BLaER1 treated with 17β-estradiol and CSF1 and Interleukin-3, amounts not matched to agents 10 nM and 100 nM (cell line): ENCODE results near the gene PAK2.

Source experiments
- H3K27ac ChIP-seq, 11 experiments: shearing (Covaris generic); formaldehyde crosslinking; 2 replicates each; pipeline ENCODE4 v1.8.1; 2022
- H3K27me3 ChIP-seq, 11 experiments: shearing (Covaris generic); formaldehyde crosslinking; 2 replicates each; pipeline ENCODE4 v1.8.1; 2022
- H3K36me3 ChIP-seq, 11 experiments: shearing (Covaris generic); formaldehyde crosslinking; 2 replicates each; pipeline ENCODE4 v1.8.1; 2022
- H3K4me1 ChIP-seq, 10 experiments: shearing (Covaris generic); formaldehyde crosslinking; 2 replicates each; pipeline ENCODE4 v1.8.1; 2022
- H3K4me2 ChIP-seq, 11 experiments: shearing (Covaris generic); formaldehyde crosslinking; 2 replicates each; pipeline ENCODE4 v1.8.1; 2022
- H3K4me3 ChIP-seq, 10 experiments: shearing (Covaris generic); formaldehyde crosslinking; 2 replicates each; pipeline ENCODE4 v1.8.1; 2022
- H3K9ac ChIP-seq, 11 experiments: shearing (Covaris generic); formaldehyde crosslinking; 2 replicates each; pipeline ENCODE4 v1.8.1; 2022
- H3K9me3 ChIP-seq, 11 experiments: shearing (Covaris generic); formaldehyde crosslinking; replicated peaks in 1 of 11; 2 replicates each; pipeline ENCODE4 v1.8.1; 2022
- H4K20me1 ChIP-seq, 11 experiments: shearing (Covaris generic); formaldehyde crosslinking; 2 replicates each; pipeline ENCODE4 v1.8.1; 2022
- Cebpa-rat ChIP-seq, 11 experiments: shearing (Covaris generic); IDR thresholded peaks; 2 replicates each; pipeline ENCODE4 v1.8.1; 2022

PAK2 gene

DNA sequence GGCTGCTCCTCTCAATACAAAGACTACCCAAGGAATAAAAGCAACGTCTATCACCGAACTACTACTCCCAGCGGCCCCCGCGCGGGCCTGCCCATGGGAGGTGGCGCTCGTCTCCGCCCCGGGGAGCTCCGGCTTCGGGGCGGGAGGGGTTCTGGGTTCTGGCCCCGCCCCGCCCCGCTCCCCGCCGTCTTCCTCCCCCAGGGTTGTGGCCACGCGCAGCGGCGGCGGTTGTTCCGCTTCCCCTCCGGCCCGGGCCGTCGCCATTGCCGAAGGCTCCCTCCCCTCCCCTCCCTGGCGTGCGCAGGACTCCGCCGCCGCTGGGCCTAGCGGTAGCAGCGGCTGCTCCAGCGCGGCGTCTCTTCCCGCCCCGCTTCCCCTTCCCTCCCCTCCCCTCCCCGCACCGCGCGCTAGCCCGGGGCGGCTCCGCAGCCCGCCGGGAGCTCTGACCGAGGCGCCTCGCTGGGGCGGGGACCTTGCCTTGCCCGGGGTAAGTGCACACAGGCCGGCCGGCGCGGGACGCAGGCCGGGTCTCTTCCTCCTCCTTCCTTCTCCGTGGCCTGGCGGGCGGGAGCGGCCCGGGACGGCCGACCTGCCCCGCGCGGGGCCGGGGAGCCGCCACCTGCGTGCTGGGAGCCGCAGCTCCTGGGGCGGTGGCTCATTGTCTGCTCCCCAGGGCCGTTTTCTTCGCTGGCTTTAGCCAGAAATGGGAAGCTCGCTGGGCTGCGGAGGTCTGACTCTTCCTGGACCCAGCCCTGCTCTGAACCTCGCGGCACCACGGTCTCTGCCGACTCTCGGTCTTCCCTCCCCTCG lies at the start of gene PAK2:
Gene PAK2, plus strand, starts transcription at position 187 of the 810 bp plus-strand sequence. CDS start 42,790 bp downstream, outside the sequence.
- Histone ChIP-seq H3K9ac (peak within 1 kb of the TSS; percentile 96 to 100 (median 99)), H3K4me1 (peaks cover 9 to 42% (median 23%) of the 10 kb centered on the region in 10 experiments), H3K36me3 (peaks cover 7 to 49% (median 37%) of the 10 kb centered on the region in 11 experiments), H3K27ac (peak within 1 kb of the TSS; percentile 95 to 99 (median 98)), H3K4me3 (peak within 1 kb of the TSS; percentile 76 to 99 (median 94)), H3K27me3 (no peaks in the 10 kb centered on the region), H4K20me1 (peaks cover 28 to 49% (median 44%) of the 10 kb centered on the region in 11 experiments), H3K9me3 (peaks cover 0 to 18% (median 8%) of the 10 kb centered on the region in 11 experiments; a peak in 13 of 22 replicates), H3K4me2 (peak within 1 kb of the TSS; percentile 72 to 98 (median 89))
- no peak for TF ChIP-seq Cebpa-rat (IDR thresholded peaks at IDR 0.05)

DNA sequence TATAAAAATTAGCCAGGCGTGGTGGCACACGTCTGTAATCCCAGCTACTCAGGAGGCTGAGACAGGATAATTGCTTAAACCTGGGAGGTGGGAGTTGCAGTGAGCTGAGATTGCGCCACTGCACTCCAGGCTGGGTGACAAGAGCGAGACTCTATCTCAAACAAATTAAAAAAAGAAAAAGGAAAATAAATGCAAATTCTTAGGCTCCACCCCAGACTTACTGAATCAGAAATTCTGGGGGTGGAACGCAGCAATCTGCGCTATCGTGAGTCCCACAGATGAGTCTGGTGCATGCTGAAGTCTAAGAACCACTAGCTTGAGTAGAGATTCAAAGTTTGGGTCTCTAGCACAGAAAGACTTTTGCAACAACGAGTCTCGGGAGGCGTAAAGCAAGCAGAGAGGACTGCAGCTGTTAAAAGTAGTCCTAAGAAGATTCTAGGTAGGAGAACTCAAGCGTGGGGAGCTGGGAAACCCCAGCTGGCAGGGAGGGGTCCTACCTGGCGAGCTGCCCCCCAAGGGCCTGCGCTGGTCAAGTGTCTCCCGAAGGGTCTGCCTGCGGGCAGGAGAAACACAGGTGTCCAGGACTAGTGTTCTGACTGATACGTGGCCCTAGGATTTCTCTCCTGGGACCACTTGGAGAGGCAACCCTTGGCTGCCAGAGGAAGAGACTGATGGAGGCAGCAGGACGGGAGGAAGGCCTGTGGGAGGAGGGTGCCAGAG lies 49.6 kb upstream of the PAK2 start:
- Histone ChIP-seq H4K20me1 (no peaks in the 10 kb centered on the region), H3K9me3 (peaks cover 0 to 31% (median 0%) of the 10 kb centered on the region in 11 experiments; a peak in 3 of 22 replicates), H3K4me1 (peaks cover 56 to 96% (median 91%) of the 10 kb centered on the region in 10 experiments), H3K4me2 (peak overlapping the region; percentile 42 to 90 (median 74)), H3K27ac (peak overlapping the region; percentile 85 to 97 (median 93)), H3K36me3 (peaks cover 0 to 3% (median 0%) of the 10 kb centered on the region in 11 experiments; a peak in 1 of 22 replicates), H3K9ac (peak overlapping the region in 10 of 11 experiments; percentile 14 to 80 (median 50); a peak in 15 of 22 replicates), H3K27me3 (no peaks in the 10 kb centered on the region), H3K4me3 (peak overlapping the region in 5 of 10 experiments; percentile 5 to 43 (median 33); a peak in 7 of 20 replicates)
- TF ChIP-seq Cebpa-rat (IDR thresholded peaks at IDR 0.05), result peak in 2 of 11 experiments; percentile 23 to 43; a peak in 1 of 22 replicates

DNA sequence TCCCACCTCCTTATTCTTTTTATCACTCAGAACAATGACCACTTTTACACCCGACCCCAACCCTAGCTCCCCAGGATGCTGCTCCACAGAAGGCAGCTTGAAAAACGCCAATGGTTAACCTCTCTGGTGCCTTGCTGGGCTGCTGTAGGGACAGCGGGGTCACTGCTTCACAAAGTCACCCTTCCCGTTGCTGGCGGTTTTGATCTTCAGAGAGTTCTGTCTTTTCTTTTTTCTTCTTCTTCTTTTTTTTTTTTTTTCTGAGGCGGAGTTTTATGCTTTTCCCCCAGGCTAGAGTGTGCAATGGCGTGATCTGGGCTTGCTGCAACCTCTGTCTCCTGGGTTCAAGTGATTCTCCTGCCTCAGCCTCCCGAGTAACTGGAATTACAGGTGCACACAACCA lies 48.3 kb upstream of the PAK2 start:
- Histone ChIP-seq H3K4me3 (peak overlapping the region in 1 of 10 experiments; percentile 41; a peak in 1 of 20 replicates), H3K9me3 (peaks cover 0 to 31% (median 0%) of the 10 kb centered on the region in 11 experiments; a peak in 5 of 22 replicates), H4K20me1 (no peaks in the 10 kb centered on the region), H3K9ac (0 out of 22 replicates have a peak overlapping the region, but pooled peaks of 1 of the 11 experiments have one; percentile 73), H3K4me2 (peak overlapping the region in 6 of 11 experiments; percentile 67 to 89 (median 80); a peak in 12 of 22 replicates), H3K36me3 (peaks cover 0 to 3% (median 0%) of the 10 kb centered on the region in 11 experiments; a peak in 1 of 22 replicates), H3K27ac (peak overlapping the region in 8 of 11 experiments; percentile 91 to 97 (median 93); a peak in 13 of 22 replicates), H3K4me1 (peaks cover 43 to 87% (median 78%) of the 10 kb centered on the region in 10 experiments), H3K27me3 (no peaks in the 10 kb centered on the region)
- TF ChIP-seq Cebpa-rat (IDR thresholded peaks at IDR 0.05), result no peak

DNA sequence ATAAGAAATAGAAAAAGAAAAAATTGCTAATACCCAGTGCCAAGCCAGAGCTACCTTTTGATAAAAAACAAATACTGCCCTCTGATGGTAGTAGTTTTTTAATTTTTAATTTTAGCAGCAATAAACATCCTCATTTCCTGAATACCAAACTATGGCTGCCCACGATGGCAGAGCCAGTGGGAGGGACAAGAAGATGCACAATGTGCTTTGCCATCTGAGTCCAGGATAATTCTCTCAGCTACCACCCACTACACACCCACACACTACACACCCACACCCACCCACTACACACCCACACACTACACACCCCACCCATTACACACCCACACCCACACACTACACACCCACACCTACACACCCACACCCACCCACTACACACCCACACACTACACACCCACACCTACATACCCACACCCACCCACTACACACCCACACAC lies 45.4 kb upstream of the PAK2 start:
- H3K27ac ChIP-seq, result peak overlapping the region in 7 of 11 experiments; percentile 11 to 67 (median 57); a peak in 12 of 22 replicates
- no peaks in the 10 kb centered on the region for H4K20me1 ChIP-seq
- H3K4me1 ChIP-seq, result peaks cover 20 to 59% (median 53%) of the 10 kb centered on the region in 10 experiments
- peaks cover 0 to 31% (median 8%) of the 10 kb centered on the region in 11 experiments; a peak in 7 of 22 replicates for H3K9me3 ChIP-seq
- H3K27me3 ChIP-seq, result no peaks in the 10 kb centered on the region
- H3K36me3 ChIP-seq, result peaks cover 0 to 3% (median 0%) of the 10 kb centered on the region in 11 experiments; a peak in 2 of 22 replicates
- H3K4me2 ChIP-seq, result peak overlapping the region in 7 of 11 experiments; percentile 20 to 89 (median 67); a peak in 11 of 22 replicates
- no peak overlapping the region for H3K4me3 ChIP-seq
- TF ChIP-seq Cebpa-rat (IDR thresholded peaks at IDR 0.05), result no peak
- peak overlapping the region in 1 of 11 experiments; percentile 7; a peak in 2 of 22 replicates for H3K9ac ChIP-seq

DNA sequence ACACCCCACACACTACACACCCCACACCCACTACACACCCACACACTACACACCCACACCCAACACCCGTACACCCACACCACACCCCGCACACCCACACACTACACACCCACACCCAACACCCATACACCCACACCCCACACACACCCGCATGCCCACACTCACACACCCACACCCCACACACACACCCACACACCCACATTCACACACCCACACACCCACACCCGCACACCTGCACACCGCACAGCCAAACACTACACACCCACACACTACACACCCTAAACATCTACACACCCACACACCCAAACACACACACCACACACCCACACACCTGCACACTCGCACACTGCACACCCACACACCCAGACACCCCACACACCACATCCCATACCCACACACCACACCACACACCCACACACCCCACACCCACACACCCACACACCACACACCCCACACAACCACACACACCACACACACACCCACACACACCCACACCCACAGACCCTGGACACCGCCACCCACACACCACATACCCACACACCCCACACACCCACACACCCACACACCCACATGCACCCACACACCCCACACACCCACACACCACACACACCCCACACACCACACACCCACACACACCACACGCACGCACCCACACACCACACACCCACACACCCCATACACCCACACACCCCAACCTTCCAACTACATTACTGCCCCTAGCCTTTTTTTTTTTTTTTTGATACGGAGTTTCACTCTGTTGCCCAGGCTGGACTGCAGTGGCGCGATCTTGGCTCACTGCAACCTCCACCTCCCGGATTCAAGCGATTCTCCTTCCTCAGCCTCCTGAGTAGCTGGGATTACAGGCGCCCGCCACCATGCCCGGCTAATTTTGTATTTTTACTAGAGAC lies 44.5 kb upstream of the PAK2 start:
- no peaks in the 10 kb centered on the region for H3K27me3 ChIP-seq
- H4K20me1 ChIP-seq, result no peaks in the 10 kb centered on the region
- no peak overlapping the region for H3K9ac ChIP-seq
- peaks cover 11 to 50% (median 43%) of the 10 kb centered on the region in 10 experiments for H3K4me1 ChIP-seq
- H3K27ac ChIP-seq, result peak overlapping the region in 6 of 11 experiments; percentile 4 to 67 (median 26); a peak in 7 of 22 replicates
- H3K4me2 ChIP-seq, result no peak overlapping the region; a peak in 1 of 22 replicates
- peaks cover 0 to 24% (median 8%) of the 10 kb centered on the region in 11 experiments; a peak in 7 of 22 replicates for H3K9me3 ChIP-seq
- no peak for TF ChIP-seq Cebpa-rat (IDR thresholded peaks at IDR 0.05)
- no peak overlapping the region for H3K4me3 ChIP-seq
- H3K36me3 ChIP-seq, result peaks cover 0 to 3% (median 0%) of the 10 kb centered on the region in 11 experiments; a peak in 2 of 22 replicates

DNA sequence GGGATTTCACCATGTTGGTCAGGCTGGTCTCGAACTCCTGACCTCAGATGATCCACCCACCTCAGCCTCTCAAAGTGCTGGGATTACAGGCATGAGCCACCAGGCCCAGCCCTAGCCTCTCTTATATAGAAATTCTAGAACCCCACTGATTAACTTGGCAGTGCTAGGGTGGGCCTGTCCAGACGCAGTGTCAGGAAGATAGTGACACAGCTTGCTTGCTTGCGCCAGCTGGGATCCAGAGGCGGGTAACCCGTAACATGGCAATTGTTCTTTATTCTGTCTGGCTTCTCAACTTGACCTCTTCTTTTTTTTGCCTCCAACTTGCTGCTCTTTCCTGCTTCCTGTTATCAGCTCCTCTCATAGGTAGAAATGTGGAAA lies 43.8 kb upstream of the PAK2 start:
- no peaks in the 10 kb centered on the region for H3K27me3 ChIP-seq

DNA sequence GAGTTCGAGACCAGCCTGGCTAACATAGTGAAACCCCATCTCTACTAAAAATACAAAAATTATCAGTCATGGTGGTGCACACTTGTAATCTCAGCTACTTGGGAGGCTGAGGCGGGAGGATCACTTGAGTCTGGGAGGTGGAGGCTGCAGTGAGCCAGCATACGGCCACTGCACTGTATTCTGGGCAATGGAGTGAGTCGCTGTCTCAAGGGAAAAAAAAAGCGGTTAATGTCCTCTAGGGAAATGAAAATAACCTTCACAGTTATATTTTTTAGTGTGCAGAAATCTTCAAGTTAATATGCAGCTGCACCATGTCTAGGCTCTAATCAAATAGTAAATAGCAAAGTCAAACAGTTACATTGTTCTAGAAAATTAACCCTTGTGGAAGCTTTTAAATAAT lies 42.4 kb upstream of the PAK2 start:
- Histone ChIP-seq H3K36me3 (no peaks in the 10 kb centered on the region; a peak in 1 of 22 replicates), H3K27me3 (no peaks in the 10 kb centered on the region), H3K4me3 (no peak overlapping the region), H3K4me1 (peaks cover 6 to 37% (median 24%) of the 10 kb centered on the region in 10 experiments; a peak in 16 of 20 replicates), H3K9me3 (peaks cover 0 to 15% (median 8%) of the 10 kb centered on the region in 11 experiments; a peak in 6 of 22 replicates), H3K27ac (no peak overlapping the region), H4K20me1 (no peaks in the 10 kb centered on the region), H3K4me2 (0 out of 22 replicates have a peak overlapping the region, but pooled peaks of 1 of the 11 experiments have one; percentile 11), H3K9ac (no peak overlapping the region)
- no peak for TF ChIP-seq Cebpa-rat (IDR thresholded peaks at IDR 0.05)

More for the DNA sequence above, 43.8 kb upstream of the PAK2 start:
- peaks cover 0 to 2% (median 0%) of the 10 kb centered on the region in 11 experiments; a peak in 2 of 22 replicates for H3K36me3 ChIP-seq
- H3K9ac ChIP-seq, result no peak overlapping the region
- no peak overlapping the region for H3K4me2 ChIP-seq
- H3K9me3 ChIP-seq, result peaks cover 0 to 18% (median 8%) of the 10 kb centered on the region in 11 experiments; a peak in 7 of 22 replicates
- H4K20me1 ChIP-seq, result no peaks in the 10 kb centered on the region
- no peak overlapping the region for H3K4me3 ChIP-seq
- H3K4me1 ChIP-seq, result peaks cover 6 to 50% (median 36%) of the 10 kb centered on the region in 10 experiments; a peak in 16 of 20 replicates
- TF ChIP-seq Cebpa-rat (IDR thresholded peaks at IDR 0.05), result no peak
- no peak overlapping the region for H3K27ac ChIP-seq
